H1 (cell line): ENCODE measurements around the gene AKAP7. TPM values are rescaled to one million over a fixed set of nuclear protein-coding genes. Genes with fewer than 3 reads are reported as not detected.
"Not testable (repeated sequence)": the region's sequence is repeated elsewhere in the genome, so short reads cannot be mapped to it uniquely, and the experiment has no call there.

Source experiments
- CTCF ChIA-PET: fragments of 300-600 bp; sonication (Branson Sonifier 250); formaldehyde crosslinking; loops from one replicate; lab custom pipeline; 2021; ENCODE audit not compliant: partially characterized antibody; lab: Charles Lee
- POLR2A ChIA-PET: fragments of 300-600 bp; sonication (Branson Sonifier 250); formaldehyde crosslinking; loops from one replicate; lab custom pipeline; 2021; ENCODE audit warnings: inconsistent platforms; ENCODE audit not compliant: partially characterized antibody; lab: Charles Lee
- DNase-seq, 2 experiments: peaks; one replicate each; pipeline versions ENCODE4 v3.0.0 to v3.0.0-alpha.2; 2010 to 2022; ENCODE audit warnings: low spot score in 2 of 2, low read depth in 1 of 2, mixed read lengths in 1 of 2
- FAIRE-seq: peaks from 2 replicates; lab custom pipeline; 2011; peaks lifted over from hg19 to GRCh38; lab: Jason Lieb, UNC
- H2AFZ ChIP-seq: 2 replicates; pipeline ENCODE4 v1.8.1; 2012; ENCODE audit warnings: low read length, inconsistent platforms
- H2AK5ac ChIP-seq: 2 replicates; pipeline ENCODE4 v1.6.1; 2013; ENCODE audit warnings: low read depth, low read length
- H2BK120ac ChIP-seq: replicated peaks from 2 replicates; pipeline ENCODE3; 2013; ENCODE audit warnings: low read depth, low read length, inconsistent platforms
- H2BK12ac ChIP-seq: 2 replicates; pipeline ENCODE4 v1.6.1; 2013; ENCODE audit warnings: low read depth, low read length
- H2BK15ac ChIP-seq: 2 replicates; pipeline ENCODE4 v1.6.1; 2013; ENCODE audit warnings: low read length
- H2BK20ac ChIP-seq: 2 replicates; pipeline ENCODE4 v1.6.1; 2013; ENCODE audit warnings: low read length
- H2BK5ac ChIP-seq: 2 replicates; pipeline ENCODE4 v1.6.1; 2013; ENCODE audit warnings: low read depth, low read length
- H3K14ac ChIP-seq: 2 replicates; pipeline ENCODE4 v1.6.1; 2013; ENCODE audit warnings: inconsistent platforms; ENCODE audit not compliant: insufficient read length
- H3K18ac ChIP-seq: 2 replicates; pipeline ENCODE4 v1.6.1; 2013; ENCODE audit warnings: low read length; ENCODE audit errors: extremely low read depth
- H3K23ac ChIP-seq: 2 replicates; pipeline ENCODE4 v1.6.1; 2013; ENCODE audit warnings: inconsistent platforms; ENCODE audit not compliant: insufficient read length
- H3K23me2 ChIP-seq: 2 replicates; pipeline ENCODE4 v1.6.1; 2013; ENCODE audit warnings: low read depth, low read length
- H3K27ac ChIP-seq: 2 replicates; pipeline ENCODE4 v1.6.1; 2011; ENCODE audit warnings: low read depth, low read length, inconsistent platforms
- H3K27me3 ChIP-seq, 4 experiments: replicated peaks in 1 of 4; 1 replicate in 1 of 4; 2 replicates in 3 of 4; pipeline versions ENCODE4 v1.6.1 to v1.8.1; 2011 to 2013; ENCODE audit warnings: low read length in 3 of 4, mild to moderate bottlenecking in 3 of 4, inconsistent platforms in 2 of 4, mixed read lengths in 2 of 4, moderate library complexity in 1 of 4; ENCODE audit not compliant: control insufficient read depth in 3 of 4, insufficient read depth in 3 of 4; ENCODE audit errors: extremely low read depth in 1 of 4
- H3K36me3 ChIP-seq, 4 experiments: 2 replicates each; pipeline versions ENCODE4 v1.6.1 to v1.8.1; 2011 to 2013; ENCODE audit warnings: mild to moderate bottlenecking in 4 of 4, low read length in 3 of 4, moderate library complexity in 2 of 4, control low read depth in 1 of 4, inconsistent platforms in 1 of 4; ENCODE audit not compliant: insufficient read depth in 4 of 4, control insufficient read depth in 2 of 4
- H3K4ac ChIP-seq: replicated peaks from 2 replicates; pipeline ENCODE3; 2013; ENCODE audit warnings: low read length, low read depth, mixed read lengths, inconsistent platforms; ENCODE audit not compliant: insufficient read length
- H3K4me1 ChIP-seq, 4 experiments: replicated peaks in 1 of 4; 1 replicate in 1 of 4; 2 replicates in 3 of 4; pipeline versions ENCODE4 v1.6.1 to v1.8.1; 2011 to 2013; ENCODE audit warnings: low read length in 3 of 4, inconsistent platforms in 2 of 4, mixed read lengths in 1 of 4; ENCODE audit not compliant: insufficient read depth in 4 of 4, control insufficient read depth in 3 of 4
- H3K4me2 ChIP-seq, 2 experiments: 2 replicates each; pipeline versions ENCODE4 v1.6.1 to v1.8.1; 2011 to 2013; ENCODE audit warnings: low read depth in 2 of 2, low read length in 2 of 2, control low read depth in 1 of 2, inconsistent platforms in 1 of 2, mild to moderate bottlenecking in 1 of 2; ENCODE audit not compliant: insufficient read depth in 1 of 2
- H3K4me3 ChIP-seq, 4 experiments: fragments of 200-600, 300-600 bp in 1 of 4; sonication (generic), shearing (Covaris generic), sonication (Bioruptor Twin) in 1 of 4; 2 replicates each; pipeline versions ENCODE4 v1.5.1 to v1.8.1; 2011 to 2016; ENCODE audit warnings: low read length in 4 of 4, low read depth in 3 of 4, control low read depth in 2 of 4, inconsistent platforms in 2 of 4, mild to moderate bottlenecking in 2 of 4, mixed read lengths in 1 of 4, moderate library complexity in 1 of 4; ENCODE audit not compliant: insufficient read depth in 2 of 4; ENCODE audit errors: extremely low read depth in 1 of 4
- H3K56ac ChIP-seq: replicated peaks from 2 replicates; pipeline ENCODE3; 2013; ENCODE audit warnings: low read depth, mild to moderate bottlenecking, mixed read lengths, low read length, inconsistent platforms; ENCODE audit not compliant: insufficient read length
- H3K79me1 ChIP-seq: 2 replicates; pipeline ENCODE4 v1.6.1; 2013; ENCODE audit warnings: low read depth, low read length, control low read depth
- H3K79me2 ChIP-seq, 2 experiments: 2 replicates each; pipeline versions ENCODE4 v1.6.1 to v1.8.1; 2012 to 2013; ENCODE audit warnings: low read length in 2 of 2, mild to moderate bottlenecking in 2 of 2, inconsistent platforms in 1 of 2; ENCODE audit not compliant: insufficient read depth in 2 of 2, control insufficient read depth in 1 of 2
- H3K9ac ChIP-seq, 4 experiments: replicated peaks in 1 of 4; 1 replicate in 1 of 4; 2 replicates in 3 of 4; pipeline versions ENCODE4 v1.6.1 to v1.8.1; 2011 to 2013; ENCODE audit warnings: low read depth in 3 of 4, low read length in 3 of 4, control low read depth in 2 of 4, mild to moderate bottlenecking in 2 of 4, moderate library complexity in 2 of 4, inconsistent platforms in 1 of 4; ENCODE audit errors: extremely low read depth in 1 of 4
- H3K9me3 ChIP-seq, 2 experiments: 2 replicates each; pipeline versions ENCODE4 v1.6.1 to v1.8.1; 2012 to 2013; ENCODE audit warnings: mild to moderate bottlenecking in 2 of 2, moderate library complexity in 2 of 2, control low read depth in 1 of 2, inconsistent platforms in 1 of 2, low read depth in 1 of 2, low read length in 1 of 2, mixed read lengths in 1 of 2; ENCODE audit not compliant: insufficient read depth in 2 of 2
- H4K20me1 ChIP-seq, 2 experiments: replicated peaks in 1 of 2; 2 replicates each; pipeline versions ENCODE3 to v1.8.1; 2011 to 2013; ENCODE audit warnings: inconsistent platforms in 2 of 2, low read length in 2 of 2, mild to moderate bottlenecking in 1 of 2; ENCODE audit not compliant: insufficient read depth in 2 of 2, control insufficient read depth in 1 of 2
- H4K5ac ChIP-seq: 2 replicates; pipeline ENCODE4 v1.6.1; 2013; ENCODE audit warnings: low read length, low read depth, mixed read lengths, inconsistent platforms; ENCODE audit not compliant: insufficient read length
- H4K8ac ChIP-seq: 2 replicates; pipeline ENCODE4 v1.8.0; 2013; ENCODE audit warnings: mild to moderate bottlenecking, moderate library complexity, low read length, inconsistent platforms; ENCODE audit not compliant: insufficient read depth; ENCODE audit errors: extremely low read depth
- H4K91ac ChIP-seq: replicated peaks from 2 replicates; pipeline ENCODE3; 2013; ENCODE audit warnings: low read length, mixed read lengths, inconsistent platforms; ENCODE audit not compliant: insufficient read length
- CEBPB ChIP-seq: IDR thresholded peaks from 2 replicates; pipeline ENCODE4 v1.6.1; 2012; ENCODE audit warnings: low read depth, low read length
- WGBS, 2 experiments: shearing (Covaris generic) in 1 of 2; methylation state at CpG; one replicate each; pipeline versions ENCODE4 v1.1.6 to v1.1.7; 2013 to 2015; ENCODE audit warnings: low lambda C conversion rate in 2 of 2, mixed read lengths in 2 of 2, inconsistent platforms in 1 of 2, low coverage in 1 of 2, missing lambda C conversion rate in 1 of 2; ENCODE audit not compliant: insufficient replicate concordance in 2 of 2, insufficient coverage in 1 of 2, insufficient read length in 1 of 2; ENCODE audit errors: extremely low coverage in 1 of 2, missing lambda C conversion rate in 1 of 2; 5-methylcytosine and 5-hydroxymethylcytosine counted together
- polyA plus RNA-seq, 7 experiments: library from polyadenylated mRNA; depleted of rRNA in 3 of 7; stranded (reverse) in 5 of 7; unstranded in 2 of 7; fragments of >200 nt in 5 of 7; fragments of 200-250 nt in 2 of 7; gene quantifications; 1 replicate in 5 of 7; 2 replicates in 1 of 7; 4 replicates in 1 of 7; pipeline versions ENCODE4 v1.2.1 to v1.2.3, GENCODE V29; 2011 to 2013; ENCODE audit warnings: missing spikeins in 2 of 7, mixed read lengths in 2 of 7
- total RNA-seq: library from RNA; stranded (reverse); fragmentation: NEBNext Ultra II Directional; extraction: Animal tissue kit (Norgen Biotek cat#: 25700); gene quantifications from 2 replicates; pipeline ENCODE4 v1.2.1, GENCODE V29; 2021

The AKAP7 gene
- total and polyA plus RNA-seq, 2 of the 8 experiments (the other 6 are each of a cell fraction or from before 2014, with no cell fraction given): 4.7 to 16.9 TPM

- POLR2A ChIA-PET, FAIRE-seq, H2AFZ ChIP-seq, H4K91ac ChIP-seq, H2BK5ac ChIP-seq, H3K9ac ChIP-seq, H3K36me3 ChIP-seq, H2BK15ac ChIP-seq, H3K4ac ChIP-seq, DNase-seq, H3K56ac ChIP-seq, H2BK20ac ChIP-seq, H3K4me1 ChIP-seq, H3K14ac ChIP-seq, H2BK12ac ChIP-seq, H2BK120ac ChIP-seq, H4K5ac ChIP-seq, H3K9me3 ChIP-seq, H3K79me2 ChIP-seq, H3K27ac ChIP-seq, H3K18ac ChIP-seq, H3K23me2 ChIP-seq, H3K27me3 ChIP-seq, H3K4me2 ChIP-seq, H4K8ac ChIP-seq, H2AK5ac ChIP-seq, H3K4me3 ChIP-seq, H3K23ac ChIP-seq, H4K20me1 ChIP-seq, H3K79me1 ChIP-seq: not testable (repeated sequence)
- CTCF ChIA-PET: interaction anchor here (0.7 to 1.7 kb wide), 3 partner anchors 10 to 26 kb away, joined by 3 to 4 read pairs (median 3); no protein-coding TSS in a partner anchor
- TF ChIP-seq CEBPB: peak; percentile 72
- 96% methylated on average over 6 of the region's 6 CpGs; no CpG with 5 or more reads in 1 of the 2 experiments for WGBS, 2 experiments
Observed at GRCh38 chr6:131260960-131261359, 125.7 kb downstream of the AKAP7 start.
